Measurements from ENCODE around the gene IL22RA1. TPM values are rescaled to one million over a fixed set of nuclear protein-coding genes. Genes with fewer than 3 reads are reported as not detected.

IL22RA1 gene
- total RNA-seq, 1 donor from 2014 or later, result 0.87 TPM

- Histone ChIP-seq H3K27me3 (no peaks in the 10 kb centered on the region), H3K36me3 (no peaks in the 10 kb centered on the region), H3K4me1 (peaks cover 6% of the 10 kb centered on the region), H3K9me3 (no peaks in the 10 kb centered on the region), H3K4me3 (no peak overlapping the region), H3K27ac (no peak overlapping the region)
- TF ChIP-seq CTCF (IDR thresholded peaks at IDR 0.05), result no peak
- intact Hi-C loops (cut with DNase I), result no loop called here
- no peak for ATAC-seq
- peak; percentile 44 for DNase-seq
Observed at GRCh38 chr1:24123611-24124010, 19.3 kb downstream of the IL22RA1 start.

- Histone ChIP-seq H3K27ac (no peak overlapping the region), H3K9me3 (no peaks in the 10 kb centered on the region), H3K27me3 (no peaks in the 10 kb centered on the region), H3K4me3 (no peak overlapping the region), H3K36me3 (no peaks in the 10 kb centered on the region), H3K4me1 (peaks cover 6% of the 10 kb centered on the region)
- ATAC-seq, result no peak
- intact Hi-C loops (cut with DNase I), result no loop called here
- peak; percentile 53 for DNase-seq
- TF ChIP-seq CTCF (IDR thresholded peaks at IDR 0.05), result no peak
Observed at GRCh38 chr1:24122776-24123175, 20.2 kb downstream of the IL22RA1 start.

- intact Hi-C loops (cut with DNase I), result no loop called here
- H3K4me3 ChIP-seq, result no peak overlapping the region
- no peaks in the 10 kb centered on the region for H3K27me3 ChIP-seq
- ATAC-seq (no peak), DNase-seq (no peak)
- no peak overlapping the region for H3K27ac ChIP-seq
- no peak for TF ChIP-seq CTCF (IDR thresholded peaks at IDR 0.05)
- H3K9me3 ChIP-seq, result no peaks in the 10 kb centered on the region
- H3K36me3 ChIP-seq, result no peaks in the 10 kb centered on the region
- H3K4me1 ChIP-seq, result peaks cover 6% of the 10 kb centered on the region
Observed at GRCh38 chr1:24121406-24121805, 21.5 kb downstream of the IL22RA1 start.

- no peaks in the 10 kb centered on the region for H3K27me3 ChIP-seq
- TF ChIP-seq CTCF (IDR thresholded peaks at IDR 0.05), result no peak
- no peaks in the 10 kb centered on the region for H3K36me3 ChIP-seq
- H3K4me3 ChIP-seq, result no peak overlapping the region
- intact Hi-C loops (cut with DNase I), result no loop called here
- no peak for ATAC-seq
- H3K4me1 ChIP-seq, result peaks cover 6% of the 10 kb centered on the region
- H3K27ac ChIP-seq, result no peak overlapping the region
- no peak for DNase-seq
- no peaks in the 10 kb centered on the region for H3K9me3 ChIP-seq
Observed at GRCh38 chr1:24120965-24121364, 22.0 kb downstream of the IL22RA1 start.

GRCh38 chr1:24119859-24120756 lies 22.8 kb downstream of the IL22RA1 start:
- H3K4me1 ChIP-seq, result peaks cover 6% of the 10 kb centered on the region
- H3K27me3 ChIP-seq, result no peaks in the 10 kb centered on the region
- DNase-seq (peak; percentile 80), ATAC-seq (peak; percentile 82)
- no peaks in the 10 kb centered on the region for H3K9me3 ChIP-seq
- no peak for TF ChIP-seq CTCF (IDR thresholded peaks at IDR 0.05)
- intact Hi-C loops (cut with DNase I), result no loop called here
- H3K27ac ChIP-seq, result no peak overlapping the region
- H3K4me3 ChIP-seq, result no peak overlapping the region
- no peaks in the 10 kb centered on the region for H3K36me3 ChIP-seq

All from upper lobe of right lung (tissue), 1 donor.